Frontal cortex (tissue), 4 donors: ENCODE measurements around the gene TCERG1L. TPM values are rescaled to one million over a fixed set of nuclear protein-coding genes. Genes with fewer than 3 reads are reported as not detected.
"Not testable (repeated sequence)": the region's sequence is repeated elsewhere in the genome, so short reads cannot be mapped to it uniquely, and the experiment has no call there.

ENCODE experiments used
- DNase-seq, 2 donors: peaks; one replicate each; pipeline ENCODE4 v3.0.0; 2012; ENCODE audit warnings: low spot score in 2 of 2
- FAIRE-seq: peaks from 2 replicates; lab custom pipeline; 2012; peaks lifted over from hg19 to GRCh38; lab: Jason Lieb, UNC
- total RNA-seq: library from RNA; depleted of rRNA; stranded (reverse); fragments of >200 nt; gene quantifications from one replicate; pipeline ENCODE4 v1.2.3, GENCODE V29; 2014
- donor health status: control.
- donor health status: control.
- donor health status: control.

TCERG1L gene
- total RNA-seq, 1 donor from 2014 or later = 2.0 TPM

- FAIRE-seq = no peak
- DNase-seq = no peak
These were observed 227.4 kb downstream of the TCERG1L start for GRCh38 chr10:131083915-131084790.

- FAIRE-seq (no peak), DNase-seq (no peak)
These were observed 228.5 kb downstream of the TCERG1L start for GRCh38 chr10:131082991-131083481.

- DNase-seq (no peak), FAIRE-seq (no peak)
These were observed 229.2 kb downstream of the TCERG1L start for GRCh38 chr10:131082201-131082850.

GRCh38 chr10:131081786-131082185 lies 229.7 kb downstream of the TCERG1L start:
- FAIRE-seq = no peak

GRCh38 chr10:131081376-131081775 lies 230.1 kb downstream of the TCERG1L start:
- DNase-seq (no peak), FAIRE-seq (no peak)

More at GRCh38 chr10:131081786-131082185, 229.7 kb downstream of the TCERG1L start:
- no peak for DNase-seq

- DNase-seq (no peak), FAIRE-seq (no peak)
These were observed 230.9 kb downstream of the TCERG1L start for GRCh38 chr10:131080571-131080970.

- FAIRE-seq = no peak
These were observed 232.2 kb downstream of the TCERG1L start for GRCh38 chr10:131079314-131079713.

GRCh38 chr10:131078882-131079280 lies 232.6 kb downstream of the TCERG1L start:
- DNase-seq, FAIRE-seq: not testable (repeated sequence)

More at GRCh38 chr10:131079314-131079713, 232.2 kb downstream of the TCERG1L start:
- no peak for DNase-seq

GRCh38 chr10:131078131-131078881 lies 233.2 kb downstream of the TCERG1L start:
- no peak for FAIRE-seq
- DNase-seq = no peak

GRCh38 chr10:131077724-131078123 lies 233.8 kb downstream of the TCERG1L start:
- no peak for DNase-seq
- FAIRE-seq = no peak

- no peak for DNase-seq
These were observed 234.5 kb downstream of the TCERG1L start for GRCh38 chr10:131077031-131077430.

GRCh38 chr10:131076356-131076755 lies 235.2 kb downstream of the TCERG1L start:
- DNase-seq = no peak
- FAIRE-seq = no peak

More at GRCh38 chr10:131077031-131077430, 234.5 kb downstream of the TCERG1L start:
- FAIRE-seq = no peak

- no peak for DNase-seq
- no peak for FAIRE-seq
These were observed 236.2 kb downstream of the TCERG1L start for GRCh38 chr10:131075218-131075770.

GRCh38 chr10:131074682-131075081 lies 236.8 kb downstream of the TCERG1L start:
- FAIRE-seq = no peak
- no peak for DNase-seq

- DNase-seq = no peak
- no peak for FAIRE-seq
These were observed 238.0 kb downstream of the TCERG1L start for GRCh38 chr10:131073469-131074035.

GRCh38 chr10:131072651-131073468 lies 238.7 kb downstream of the TCERG1L start:
- no peak for DNase-seq
- no peak for FAIRE-seq

- DNase-seq = no peak
- no peak for FAIRE-seq
These were observed 239.8 kb downstream of the TCERG1L start for GRCh38 chr10:131071721-131072120.

GRCh38 chr10:131070856-131071255 lies 240.7 kb downstream of the TCERG1L start:
- DNase-seq (no peak), FAIRE-seq (no peak)

- DNase-seq (no peak), FAIRE-seq (no peak)
These were observed 242.8 kb downstream of the TCERG1L start for GRCh38 chr10:131068760-131069159.
